HepG2 (cell line): Measurements from ENCODE around the gene CCDC121. TPM values are rescaled to one million over a fixed set of nuclear protein-coding genes. Genes with fewer than 3 reads are reported as not detected.

Source experiments
- MLXIP ChIP-seq: sonication (generic); formaldehyde crosslinking; IDR thresholded peaks from 2 replicates; pipeline ENCODE4 v1.9.0; 2021; ENCODE audit warnings: missing genetic modification reagents, borderline replicate concordance
- SMYD3 ChIP-seq: sonication (generic); formaldehyde crosslinking; IDR thresholded peaks from 2 replicates; pipeline ENCODE4 v1.8.1; 2023; ENCODE audit warnings: mild to moderate bottlenecking, missing genetic modification reagents
- TFE3 ChIP-seq: IDR thresholded peaks from 2 replicates; pipeline ENCODE4 v1.6.1; 2016
- THAP7 ChIP-seq: sonication (generic); formaldehyde crosslinking; IDR thresholded peaks from 2 replicates; pipeline ENCODE4 v1.8.1; 2023; ENCODE audit warnings: mild to moderate bottlenecking, missing genetic modification reagents
- ZNF414 ChIP-seq: sonication (generic); formaldehyde crosslinking; IDR thresholded peaks from 2 replicates; pipeline ENCODE4 v1.5.0; 2020; ENCODE audit warnings: missing genetic modification reagents
- ZNF550 ChIP-seq: sonication (generic); formaldehyde crosslinking; IDR thresholded peaks from 2 replicates; pipeline ENCODE4 v1.4.0; 2020; ENCODE audit warnings: mild to moderate bottlenecking, missing genetic modification reagents, borderline replicate concordance
- ZSCAN20 ChIP-seq: sonication (generic); formaldehyde crosslinking; IDR thresholded peaks from 2 replicates; pipeline ENCODE4 v1.4.0; 2020; ENCODE audit warnings: missing genetic modification reagents, mild to moderate bottlenecking, borderline replicate concordance
- polyA plus RNA-seq, 8 experiments: library from polyadenylated mRNA; depleted of rRNA in 3 of 8; stranded (reverse) in 7 of 8; unstranded in 1 of 8; fragments of >200 nt; fragmentation: Illumina TruSeq in 4 of 8; extraction: Trizol in 4 of 8; gene quantifications; 2 replicates each; pipeline versions ENCODE4 v1.2.1 to v1.2.3, GENCODE V29; 2011 to 2016; ENCODE audit warnings: low read depth in 4 of 8, missing spikeins in 1 of 8, mixed read lengths in 1 of 8; ENCODE audit not compliant: insufficient read depth in 1 of 8
- total RNA-seq, 5 experiments: library from RNA; depleted of rRNA; stranded (reverse); fragments of >200 nt; fragmentation: Illumina TruSeq; extraction: Trizol; gene quantifications; 2 replicates each; pipeline ENCODE4 v1.2.3, GENCODE V29; 2016; ENCODE audit warnings: low read depth in 1 of 5

Gene CCDC121
- total and polyA plus RNA-seq, 2 of the 13 experiments (the other 11 are each of a cell fraction or from before 2014, with no cell fraction given) = 1.9 to 3.0 TPM

GRCh38 chr2:27640722-27641245, 12.0 kb upstream of the CCDC121 start (continued):
- TF ChIP-seq THAP7 (CRISPR knock-in tag) = no peak
- no peak for TF ChIP-seq ZNF414 (CRISPR knock-in tag)
- no peak for TF ChIP-seq ZNF550
- TF ChIP-seq TFE3 (CRISPR knock-in tag) = no peak
- no peak for TF ChIP-seq ZSCAN20 (CRISPR knock-in tag)
- no peak for TF ChIP-seq SMYD3 (CRISPR knock-in tag)
- no peak for TF ChIP-seq MLXIP (CRISPR knock-in tag)
